SK-N-SH (cell line): ENCODE measurements around the gene EXOC6. TPM values are rescaled to one million over a fixed set of nuclear protein-coding genes. Genes with fewer than 3 reads are reported as not detected.

ENCODE experiments used
- CTCF ChIA-PET: fragments of 300-600, 350-600 bp; formaldehyde crosslinking; extraction: SDS; loops from one replicate; lab custom pipeline; 2021; lab: Yijun Ruan, JAX
- POLR2A ChIA-PET: fragments of 350-600 bp; sonication (Branson Sonifier 250); formaldehyde crosslinking; extraction: SDS; loops from one replicate; lab custom pipeline; 2020; ENCODE audit warnings: antibody characterized with exemption, inconsistent platforms; lab: Yijun Ruan, JAX
- DNase-seq: peaks from one replicate; pipeline ENCODE4 v3.0.0; 2012
- H2AFZ ChIP-seq: fragments of 200-600 bp; sonication (generic); 2 replicates; pipeline ENCODE4 v1.8.1; 2016; ENCODE audit warnings: antibody characterized with exemption, mild to moderate bottlenecking, low read depth
- H3F3A ChIP-seq: fragments of 200-600 bp; sonication (generic); replicated peaks from 2 replicates; pipeline ENCODE3; 2016; ENCODE audit warnings: antibody characterized with exemption, mild to moderate bottlenecking; ENCODE audit not compliant: insufficient read depth
- H3K27ac ChIP-seq, 2 experiments: fragments of 200-500 bp in 1 of 2; fragments of 200-600 bp in 1 of 2; sonication (Bioruptor generic) in 1 of 2; sonication (generic), shearing (Covaris generic) in 1 of 2; 2 replicates each; pipeline versions ENCODE4 v1.5.1 to v1.6.1; 2014 to 2016; ENCODE audit warnings: low read depth in 2 of 2, inconsistent platforms in 1 of 2, low read length in 1 of 2, mild to moderate bottlenecking in 1 of 2, mixed read lengths in 1 of 2
- H3K27me3 ChIP-seq: fragments of 200-600 bp; sonication (generic), shearing (Covaris generic); 2 replicates; pipeline ENCODE4 v1.6.1; 2016; ENCODE audit warnings: mixed run types; ENCODE audit not compliant: insufficient read depth
- H3K36me3 ChIP-seq, 2 experiments: fragments of 200-500 bp in 1 of 2; fragments of 200-600 bp in 1 of 2; sonication (Bioruptor generic) in 1 of 2; sonication (generic) in 1 of 2; replicated peaks in 1 of 2; 2 replicates each; pipeline versions ENCODE3 to v1.5.1; 2014 to 2016; ENCODE audit warnings: low read length in 1 of 2, mild to moderate bottlenecking in 1 of 2; ENCODE audit not compliant: insufficient read depth in 2 of 2, control insufficient read depth in 1 of 2
- H3K4me1 ChIP-seq, 2 experiments: fragments of 200-500 bp in 1 of 2; fragments of 200-600 bp in 1 of 2; sonication (Bioruptor generic) in 1 of 2; sonication (generic), shearing (Covaris generic) in 1 of 2; 2 replicates each; pipeline versions ENCODE4 v1.5.1 to v1.6.1; 2014 to 2016; ENCODE audit warnings: low read depth in 1 of 2, low read length in 1 of 2, mixed run types in 1 of 2; ENCODE audit not compliant: insufficient read depth in 2 of 2, control insufficient read depth in 1 of 2
- H3K4me2 ChIP-seq: fragments of 200-600 bp; sonication (generic), shearing (Covaris generic); 2 replicates; pipeline ENCODE4 v1.6.1; 2017; ENCODE audit warnings: mixed run types
- H3K4me3 ChIP-seq, 2 experiments: fragments of 200-500 bp in 1 of 2; fragments of 200-600 bp in 1 of 2; sonication (Bioruptor generic) in 1 of 2; sonication (generic), shearing (Covaris generic) in 1 of 2; 2 replicates each; pipeline versions ENCODE4 v1.5.1 to v1.8.1; 2014 to 2016; ENCODE audit warnings: low read depth in 2 of 2, inconsistent platforms in 1 of 2, low read length in 1 of 2, mild to moderate bottlenecking in 1 of 2, mixed read lengths in 1 of 2, moderate library complexity in 1 of 2
- H3K79me2 ChIP-seq: fragments of 200-600 bp; sonication (generic); 2 replicates; pipeline ENCODE4 v1.8.1; 2017; ENCODE audit warnings: mild to moderate bottlenecking; ENCODE audit not compliant: insufficient read depth
- H3K9ac ChIP-seq: fragments of 200-600 bp; sonication (generic); 2 replicates; pipeline ENCODE4 v1.6.1; 2017; ENCODE audit warnings: mixed run types
- H3K9me2 ChIP-seq: fragments of 200-600 bp; sonication (generic); 2 replicates; pipeline ENCODE4 v1.6.1; 2017; ENCODE audit warnings: mixed run types
- H3K9me3 ChIP-seq: fragments of 200-600 bp; sonication (generic); 2 replicates; pipeline ENCODE4 v1.6.1; 2017; ENCODE audit warnings: mixed run types, mild to moderate bottlenecking, moderate library complexity
- H4K20me1 ChIP-seq: fragments of 200-600 bp; sonication (generic); 2 replicates; pipeline ENCODE4 v1.6.1; 2017; ENCODE audit warnings: mild to moderate bottlenecking, mixed run types; ENCODE audit not compliant: insufficient read depth
- CTCF ChIP-seq: fragments of 200-600 bp; sonication (generic); IDR thresholded peaks from 2 replicates; pipeline ENCODE4 v1.6.1; 2017; ENCODE audit warnings: antibody characterized with exemption, mild to moderate bottlenecking, moderate library complexity
- FOSL2 ChIP-seq: IDR thresholded peaks from 2 replicates; pipeline ENCODE4 v1.4.0; 2012; ENCODE audit warnings: low read depth, mild to moderate bottlenecking, moderate library complexity, borderline replicate concordance
- FOXM1 ChIP-seq: IDR thresholded peaks from 2 replicates; pipeline ENCODE4 v1.4.0; 2012; ENCODE audit warnings: low read depth, mild to moderate bottlenecking
- GABPA ChIP-seq: IDR thresholded peaks from 2 replicates; pipeline ENCODE4 v1.4.0; 2012; ENCODE audit warnings: low read depth, mild to moderate bottlenecking
- GATA2 ChIP-seq: sonication (generic); formaldehyde crosslinking; IDR thresholded peaks from 2 replicates; pipeline ENCODE4 v1.5.0; 2020; ENCODE audit warnings: mild to moderate bottlenecking, missing genetic modification reagents
- IRF3 ChIP-seq: fragments of 150-350 bp; IDR thresholded peaks from 2 replicates; pipeline ENCODE4 v1.6.1; 2016; ENCODE audit warnings: mild to moderate bottlenecking, low read depth, low read length
- MAX ChIP-seq: IDR thresholded peaks from 2 replicates; pipeline ENCODE4 v1.4.0; 2012; ENCODE audit warnings: low read depth
- MXI1 ChIP-seq: IDR thresholded peaks from 2 replicates; pipeline ENCODE4 v1.6.1; 2012; ENCODE audit warnings: mild to moderate bottlenecking, low read depth, low read length, improper control_type of control experiment
- RCOR1 ChIP-seq: fragments of 150-350 bp; IDR thresholded peaks from 2 replicates; pipeline ENCODE4 v1.6.1; 2017; ENCODE audit warnings: antibody characterized with exemption, low read length
- SIN3A ChIP-seq: IDR thresholded peaks from 2 replicates; pipeline ENCODE4 v1.6.1; 2012; ENCODE audit warnings: low read depth, mild to moderate bottlenecking, low read length, moderate library complexity, borderline replicate concordance
- TCF12 ChIP-seq: IDR thresholded peaks from 2 replicates; pipeline ENCODE4 v1.4.0; 2012
- USF2 ChIP-seq: fragments of 150-350 bp; IDR thresholded peaks from 2 replicates; pipeline ENCODE4 v1.6.1; 2017; ENCODE audit warnings: antibody characterized with exemption, low read length, low read depth, borderline replicate concordance
- YY1 ChIP-seq: IDR thresholded peaks from 2 replicates; pipeline ENCODE4 v1.4.0; 2012; ENCODE audit warnings: low read depth, mild to moderate bottlenecking
- ZBTB33 ChIP-seq: IDR thresholded peaks from 2 replicates; pipeline ENCODE4 v1.4.0; 2012; ENCODE audit warnings: low read depth, borderline replicate concordance
- WGBS: methylation state at CpG from one replicate; pipeline ENCODE4 v1.1.6; 2017; ENCODE audit warnings: low lambda C conversion rate; 5-methylcytosine and 5-hydroxymethylcytosine counted together
- polyA plus RNA-seq, 3 experiments: library from polyadenylated mRNA; depleted of rRNA; stranded (reverse); fragments of >200 nt; gene quantifications; 2 replicates each; pipeline ENCODE4 v1.2.3, GENCODE V29; 2012

Gene EXOC6
- polyA plus RNA-seq, 1 of the 3 experiments (the other 2 are of a cell fraction) = 2.3 TPM

GRCh38 chr10:93086289-93086688 lies 238.0 kb downstream of the EXOC6 start:
- Histone ChIP-seq H3K9me3 (no peaks in the 10 kb centered on the region), H3K4me1 (peaks cover 0 to 3% of the 10 kb centered on the region in 2 experiments; a peak in 1 of 4 replicates), H3K4me2 (no peak overlapping the region), H3K27me3 (no peaks in the 10 kb centered on the region; the same call in 1 of the 2 replicates), H3K27ac (no peak overlapping the region), H3F3A (no peaks in the 10 kb centered on the region), H4K20me1 (no peaks in the 10 kb centered on the region), H3K9ac (no peak overlapping the region), H3K79me2 (no peaks in the 10 kb centered on the region), H2AFZ (no peak overlapping the region), H3K4me3 (no peak overlapping the region), H3K36me3 (no peaks in the 10 kb centered on the region), H3K9me2 (no peaks in the 10 kb centered on the region)
- TF ChIP-seq USF2 (no peak), GABPA (no peak), GATA2 (CRISPR knock-in tag) (no peak), ZBTB33 (no peak), FOSL2 (no peak), RCOR1 (no peak), IRF3 (no peak), CTCF (no peak), MAX (no peak), YY1 (no peak), TCF12 (no peak), FOXM1 (no peak), MXI1 (no peak), SIN3A (no peak)
- DNase-seq = no peak
- 68% methylated on average over 6 of the region's 6 CpGs for WGBS
- POLR2A ChIA-PET = no interaction called here
- CTCF ChIA-PET = no interaction called here
